GM12892 (cell line): ENCODE data around the gene NPAS3.

ENCODE experiments used
- POLR2A ChIP-seq: IDR thresholded peaks from 2 replicates; pipeline ENCODE4 v1.6.1; 2011; ENCODE audit warnings: low read depth, low read length, control low read depth
- POLR2AphosphoS5 ChIP-seq: IDR thresholded peaks from 2 replicates; pipeline ENCODE4 v1.6.1; 2011; ENCODE audit warnings: low read depth, low read length, control low read depth

- TF ChIP-seq POLR2AphosphoS5: no peak
- no peak for TF ChIP-seq POLR2A
These were observed 834.7 kb downstream of the NPAS3 start for GRCh38 chr14:33773205-33774030.
